ENCODE measurements around the gene NUP93. TPM values are rescaled to one million over a fixed set of nuclear protein-coding genes. Genes with fewer than 3 reads are reported as not detected.

NUP93 gene
- total and polyA plus RNA-seq, 2 of the 8 experiments (the other 6 are each of a cell fraction or from before 2014, with no cell fraction given) = 147 to 201 TPM

- H3K4me1 ChIP-seq (replicated peaks in 1 of 4; ENCODE audit: control insufficient read depth in 3 of 4, insufficient read depth in 4 of 4, low read length in 3 of 4) = peaks cover 0 to 10% (median 2%) of the 10 kb centered on the region in 4 experiments; a peak in 4 of 7 replicates
- no peak overlapping the region for H4K8ac ChIP-seq (ENCODE audit: extremely low read depth, insufficient read depth, low read length)
- no peaks in the 10 kb centered on the region for H3K9me3 ChIP-seq (ENCODE audit: insufficient read depth in 2 of 2, low read depth in 1 of 2, low read length in 1 of 2)
- H2BK15ac ChIP-seq (ENCODE audit: low read length) = no peak overlapping the region
- 91% methylated on average over 4 of the region's 4 CpGs; no CpG with 5 or more reads in 1 of the 2 experiments for WGBS, 2 experiments (ENCODE audit: extremely low coverage in 1 of 2, insufficient coverage in 1 of 2, insufficient read length in 1 of 2, insufficient replicate concordance in 2 of 2, low coverage in 1 of 2, low lambda C conversion rate in 2 of 2, missing lambda C conversion rate in 1 of 2)
- CTCF ChIA-PET (ENCODE audit: partially characterized antibody) = interaction anchor here (1.0 to 10.8 kb wide), 7 partner anchors 9 to 108 kb away, joined by 3 to 102 read pairs (median 4); partner anchors contain the start of gene SLC12A3
- H4K91ac ChIP-seq (replicated peaks; ENCODE audit: insufficient read length, low read length) = no peak overlapping the region
- H3K23me2 ChIP-seq (ENCODE audit: low read depth, low read length) = no peaks in the 10 kb centered on the region
- no peak overlapping the region for H2BK120ac ChIP-seq (replicated peaks; ENCODE audit: low read depth, low read length)
- no peak overlapping the region for H3K14ac ChIP-seq (ENCODE audit: insufficient read length)
- no peaks in the 10 kb centered on the region for H3K27me3 ChIP-seq (replicated peaks in 1 of 4; ENCODE audit: control insufficient read depth in 3 of 4, extremely low read depth in 1 of 4, insufficient read depth in 3 of 4, low read length in 3 of 4)
- no peak overlapping the region for H3K56ac ChIP-seq (replicated peaks; ENCODE audit: insufficient read length, low read depth, low read length)
- TF ChIP-seq CHD1 (IDR thresholded peaks at IDR 0.05; ENCODE audit: low read depth, low read length) (no peak), POLR2A (IDR thresholded peaks at IDR 0.05; ENCODE audit: control extremely low read depth in 1 of 2, low read depth in 2 of 2, low read length in 2 of 2) (no peak), RFX5 (IDR thresholded peaks at IDR 0.05; ENCODE audit: borderline replicate concordance, low read depth, low read length) (no peak), HDAC2 (IDR thresholded peaks at IDR 0.05; ENCODE audit: borderline replicate concordance in 1 of 2, low read depth in 2 of 2, low read length in 2 of 2) (no peak), CBX8 (IDR thresholded peaks at IDR 0.05; ENCODE audit: borderline replicate concordance, low read depth, low read length) (no peak), MAX (IDR thresholded peaks at IDR 0.05) (no peak)
- no peak overlapping the region for H3K4me3 ChIP-seq (ENCODE audit: extremely low read depth in 1 of 4, insufficient read depth in 2 of 4, low read depth in 3 of 4, low read length in 4 of 4)
- no peaks in the 10 kb centered on the region for H3K79me2 ChIP-seq (ENCODE audit: control insufficient read depth in 1 of 2, insufficient read depth in 2 of 2, low read length in 2 of 2)
- POLR2A ChIA-PET (ENCODE audit: partially characterized antibody) = interaction anchor here (1.0 to 1.5 kb wide), 2 partner anchors 19 to 86 kb away, joined by 3 read pairs; no protein-coding TSS in a partner anchor
- FAIRE-seq (no peak), DNase-seq (ENCODE audit: low read depth in 1 of 2, low spot score in 2 of 2) (no peak)
- H2BK12ac ChIP-seq (ENCODE audit: low read depth, low read length) = no peak overlapping the region
- no peak overlapping the region for H3K18ac ChIP-seq (ENCODE audit: extremely low read depth, low read length)
- H4K20me1 ChIP-seq (replicated peaks in 1 of 2; ENCODE audit: control insufficient read depth in 1 of 2, insufficient read depth in 2 of 2, low read length in 2 of 2) = no peaks in the 10 kb centered on the region
- no peak overlapping the region for H3K4ac ChIP-seq (replicated peaks; ENCODE audit: insufficient read length, low read depth, low read length)
- no peak overlapping the region for H2BK5ac ChIP-seq (ENCODE audit: low read depth, low read length)
- no peak overlapping the region for H4K5ac ChIP-seq (ENCODE audit: insufficient read length, low read depth, low read length)
- no peak overlapping the region for H2BK20ac ChIP-seq (ENCODE audit: low read length)
- no peaks in the 10 kb centered on the region for H3K36me3 ChIP-seq (ENCODE audit: control insufficient read depth in 2 of 4, insufficient read depth in 4 of 4, low read length in 3 of 4)
- H3K23ac ChIP-seq (ENCODE audit: insufficient read length) = no peak overlapping the region
- no peak overlapping the region for H2AFZ ChIP-seq (ENCODE audit: low read length)
- no peak overlapping the region for H3K27ac ChIP-seq (ENCODE audit: low read depth, low read length)
- H3K79me1 ChIP-seq (ENCODE audit: low read depth, low read length) = no peaks in the 10 kb centered on the region
- no peak overlapping the region for H2AK5ac ChIP-seq (ENCODE audit: low read depth, low read length)
- no peak overlapping the region for H3K9ac ChIP-seq (replicated peaks in 1 of 4; ENCODE audit: extremely low read depth in 1 of 4, low read depth in 3 of 4, low read length in 3 of 4)
- H3K4me2 ChIP-seq (ENCODE audit: insufficient read depth in 1 of 2, low read depth in 2 of 2, low read length in 2 of 2) = no peak overlapping the region
Measured at GRCh38 chr16:56855946-56856345, 126.0 kb downstream of the NUP93 start.

Data from H1 (cell line).